K562 (cell line): ENCODE measurements around the gene MINK1. TPM values are rescaled to one million over a fixed set of nuclear protein-coding genes. Genes with fewer than 3 reads are reported as not detected.

Experiments used
- ATAC-seq: fragments of 200-7000 bp; cut with Tn5 transposase; 3 replicates; pipeline ENCODE4 v1.9.1; 2020; ENCODE audit warnings: moderate library complexity
- BruUV-seq: library from RNA; stranded (reverse); fragments of 400-500 nt; replicated peaks from 2 replicates; lab custom pipeline; 2021; lab: Mats Ljungman, UMichigan
- CTCF ChIA-PET: fragments of 300-600 bp; formaldehyde crosslinking; extraction: SDS; loops from one replicate; lab custom pipeline; 2021; ENCODE audit warnings: low intra/inter-chr PET ratio; lab: Yijun Ruan, JAX
- POLR2A ChIA-PET: fragments of 300-600, 350-650 bp; sonication (Branson Sonifier 250); formaldehyde crosslinking; extraction: SDS; loops from one replicate; lab custom pipeline; 2021; ENCODE audit warnings: antibody characterized with exemption, inconsistent platforms; lab: Yijun Ruan, JAX
- DNase-seq, 4 experiments: peaks; one replicate each; pipeline versions ENCODE4 v3.0.0 to v3.0.0-alpha.2; 2011 to 2018; ENCODE audit warnings: low spot score in 3 of 4, mixed read lengths in 3 of 4; ENCODE audit errors: extremely low read depth in 1 of 4
- FAIRE-seq: peaks from 2 replicates; lab custom pipeline; 2011; peaks lifted over from hg19 to GRCh38; lab: Jason Lieb, UNC
- H2AFZ ChIP-seq: 2 replicates; pipeline ENCODE4 v1.6.0; 2011; ENCODE audit warnings: low read depth, low read length, control low read depth, inconsistent platforms
- H3K27ac ChIP-seq: fragments of 200-600 bp; 3 replicates; pipeline ENCODE4 v1.8.0; 2011; ENCODE audit warnings: low read depth, mild to moderate bottlenecking, control low read depth, inconsistent platforms, low read length, moderate library complexity, mixed read lengths; ENCODE audit errors: extremely low read depth
- H3K27me3 ChIP-seq, 2 experiments: fragments of 300-600 bp in 1 of 2; 2 replicates in 1 of 2; 3 replicates in 1 of 2; pipeline versions ENCODE4 v1.6.0 to v1.8.0; 2011; ENCODE audit warnings: inconsistent platforms in 2 of 2, low read length in 2 of 2, mild to moderate bottlenecking in 1 of 2, mixed read lengths in 1 of 2, moderate library complexity in 1 of 2; ENCODE audit not compliant: control insufficient read depth in 2 of 2, insufficient read depth in 2 of 2
- H3K36me3 ChIP-seq: fragments of 300-600 bp; 3 replicates; pipeline ENCODE4 v1.8.0; 2011; ENCODE audit warnings: mild to moderate bottlenecking, low read length, inconsistent platforms; ENCODE audit not compliant: control insufficient read depth, insufficient read depth
- H3K4me1 ChIP-seq, 2 experiments: fragments of 200-600 bp in 1 of 2; replicated peaks in 1 of 2; 2 replicates in 1 of 2; 3 replicates in 1 of 2; pipeline versions ENCODE4 v1.5.1 to v1.8.0; 2011; ENCODE audit warnings: inconsistent platforms in 2 of 2, low read length in 2 of 2, mild to moderate bottlenecking in 1 of 2, mixed read lengths in 1 of 2, moderate library complexity in 1 of 2; ENCODE audit not compliant: control insufficient read depth in 2 of 2, insufficient read depth in 2 of 2
- H3K4me2 ChIP-seq: 2 replicates; pipeline ENCODE4 v1.6.1; 2011; ENCODE audit warnings: low read length, control low read depth, inconsistent platforms, mixed read lengths; ENCODE audit not compliant: insufficient read depth
- H3K4me3 ChIP-seq: fragments of 200-600 bp; sonication (generic), shearing (Covaris generic); 2 replicates; pipeline ENCODE4 v1.5.1; 2016; ENCODE audit warnings: control low read depth, inconsistent platforms
- H3K79me2 ChIP-seq: fragments of 200-600 bp; 3 replicates; pipeline ENCODE4 v1.8.0; 2011; ENCODE audit warnings: low read length, inconsistent platforms; ENCODE audit not compliant: control insufficient read depth, insufficient read depth
- H3K9ac ChIP-seq, 2 experiments: 2 replicates each; pipeline versions ENCODE4 v1.6.0 to v1.6.1; 2011; ENCODE audit warnings: low read depth in 2 of 2, low read length in 2 of 2, control low read depth in 1 of 2, inconsistent platforms in 1 of 2, mild to moderate bottlenecking in 1 of 2, mixed read lengths in 1 of 2; ENCODE audit not compliant: insufficient read depth in 1 of 2
- H3K9me1 ChIP-seq: one replicate; pipeline ENCODE4 v1.6.0; 2011; ENCODE audit warnings: inconsistent platforms, mild to moderate bottlenecking, low read length, moderate library complexity; ENCODE audit not compliant: control insufficient read depth, insufficient read depth
- H3K9me3 ChIP-seq: replicated peaks from 2 replicates; pipeline ENCODE4 v1.5.1; 2011; ENCODE audit warnings: low read depth, low read length, inconsistent platforms; ENCODE audit not compliant: control insufficient read depth, insufficient read depth
- H4K20me1 ChIP-seq: replicated peaks from 2 replicates; pipeline ENCODE4 v1.6.1; 2011; ENCODE audit warnings: low read length, inconsistent platforms, mixed read lengths; ENCODE audit not compliant: control insufficient read depth, insufficient read depth
- CBX8 ChIP-seq: fragments of 200-600 bp; sonication (generic); IDR thresholded peaks from 2 replicates; pipeline ENCODE4 v1.6.1; 2012; ENCODE audit warnings: borderline replicate concordance, mixed run types, low read depth, mild to moderate bottlenecking, moderate library complexity, mixed read lengths, low read length, control low read depth, inconsistent platforms; ENCODE audit not compliant: poor library complexity, severe bottlenecking; ENCODE audit errors: extremely low read depth
- FOS ChIP-seq: IDR thresholded peaks from 3 replicates; pipeline ENCODE4 v1.6.1; 2011; ENCODE audit not compliant: insufficient read length; ENCODE audit errors: extremely low read depth
- NCOR1 ChIP-seq: fragments of 450-650 bp; IDR thresholded peaks from 2 replicates; pipeline ENCODE4 v1.6.1; 2016; ENCODE audit warnings: mild to moderate bottlenecking, moderate library complexity
- NFRKB ChIP-seq: fragments of 450-650 bp; IDR thresholded peaks from 2 replicates; pipeline ENCODE4 v1.6.1; 2016; ENCODE audit warnings: low read depth
- NRF1 ChIP-seq, 2 experiments: fragments of 450-650 bp; IDR thresholded peaks in 1 of 2; conservative IDR thresholded peaks in 1 of 2; 2 replicates each; pipeline ENCODE4 v1.6.1; 2014; ENCODE audit warnings: mild to moderate bottlenecking in 2 of 2
- POLR3G ChIP-seq: IDR thresholded peaks from 2 replicates; pipeline ENCODE4 v1.6.1; 2011; ENCODE audit not compliant: insufficient read length, insufficient replicate concordance; ENCODE audit errors: extremely low read depth
- TAL1 ChIP-seq: fragments of 450-650 bp; IDR thresholded peaks from 2 replicates; pipeline ENCODE4 v1.6.1; 2016; ENCODE audit warnings: mild to moderate bottlenecking
- VEZF1 ChIP-seq: fragments of 200-800 bp; sonication (Bioruptor generic); IDR thresholded peaks from 2 replicates; pipeline ENCODE4 v1.6.1; 2017; ENCODE audit warnings: missing genetic modification characterization, missing compliant biosample characterization
- ZNF253 ChIP-seq: fragments of 250-450 bp; sonication (Bioruptor Pico); conservative IDR thresholded peaks from 2 replicates; pipeline ENCODE4 v1.6.1; 2021; ENCODE audit warnings: mild to moderate bottlenecking
- ZNF507 ChIP-seq: conservative IDR thresholded peaks from 2 replicates; pipeline ENCODE4 v1.6.1; 2017; ENCODE audit warnings: missing genetic modification characterization, missing compliant biosample characterization
- WGBS: fragments of 100-300 bp; shearing (Covaris generic); methylation state at CpG from one replicate; pipeline ENCODE4 v1.1.6; 2016; ENCODE audit warnings: low coverage, mixed read lengths; ENCODE audit not compliant: insufficient coverage; ENCODE audit errors: missing lambda C conversion rate; 5-methylcytosine and 5-hydroxymethylcytosine counted together
- in situ Hi-C: fragments of 300-500 bp; cut with MboI; formaldehyde crosslinking; loops from 4 replicates; pipeline ENCODE4 v1.15.0; 2018; ENCODE audit warnings: inconsistent platforms, mixed read lengths
- intact Hi-C: fragments of 100-400 bp; cut with micrococcal nuclease; formaldehyde crosslinking; loops from 2 replicates; pipeline ENCODE4 v1.14.2; 2022
- polyA plus RNA-seq, 8 experiments: library from polyadenylated mRNA; depleted of rRNA in 4 of 8; stranded (reverse) in 5 of 8; unstranded in 3 of 8; fragments of >200 nt; fragmentation: Nextera tagmentation in 2 of 8; fragmentation: Illumina TruSeq in 1 of 8; extraction: Ambion mirVana in 2 of 8; extraction: Trizol in 1 of 8; gene quantifications; 2 replicates each; pipeline versions ENCODE4 v1.2.1 to v1.2.3, GENCODE V29; 2011 to 2014; ENCODE audit warnings: inconsistent platforms in 1 of 8, missing spikeins in 1 of 8
- total RNA-seq, 7 experiments: library from RNA; depleted of rRNA in 6 of 7; stranded (reverse); fragments of >200 nt in 6 of 7; fragmentation: Illumina TruSeq in 2 of 7; extraction: Trizol in 2 of 7; gene quantifications; 2 replicates each; pipeline versions ENCODE4 v1.2.1 to v1.2.3, GENCODE V29; 2011 to 2021; ENCODE audit warnings: low replicate concordance in 1 of 7
- TF ChIP-seq, protein P1 (sequence below), 2 experiments: fragments of 450-650 bp in 1 of 2; sonication (generic) in 1 of 2; formaldehyde crosslinking in 1 of 2; IDR thresholded peaks in 1 of 2; conservative IDR thresholded peaks in 1 of 2; 2 replicates each; pipeline versions ENCODE4 v1.6.1 to v1.8.1; 2016 to 2023; ENCODE audit warnings: mild to moderate bottlenecking in 2 of 2, moderate library complexity in 2 of 2, inconsistent platforms in 1 of 2, missing genetic modification reagents in 1 of 2
- TF ChIP-seq, protein P2 (sequence below), 2 experiments: fragments of 250-450 bp in 1 of 2; fragments of 450-650 bp in 1 of 2; sonication (Bioruptor Pico) in 1 of 2; IDR thresholded peaks; 2 replicates each; pipeline versions ENCODE4 v1.6.1 to v1.8.0; 2016 to 2021; ENCODE audit warnings: mild to moderate bottlenecking in 2 of 2, moderate library complexity in 2 of 2, missing compliant biosample characterization in 1 of 2, missing genetic modification characterization in 1 of 2

Gene MINK1
- total and polyA plus RNA-seq, 9 of the 15 experiments (the other 6 are each of a cell fraction or from before 2014, with no cell fraction given), result 0.11 to 54.2 (median 14.9) TPM

GRCh38 chr17:4802228-4802627 is 30.9 kb upstream of the MINK1 start, which contains the start of gene C17orf114:
TSS of gene C17orf114 (minus strand) at chr17:4802328.
- in situ Hi-C loops (loop anchor here (5.0 kb wide), 1 partner anchor 80 kb away; no protein-coding TSS in a partner anchor), intact Hi-C loops (no loop called here)
- DNase-seq (no peak), FAIRE-seq (no peak), ATAC-seq (no peak)
- H3K9me1 ChIP-seq, result no peaks in the 10 kb centered on the region
- ChIA-PET CTCF (no interaction called here), POLR2A (no interaction called here)
- no peak within 1 kb of the TSS for H3K4me3 ChIP-seq
- 78% methylated on average over 5 of the region's 9 CpGs for WGBS
- no peaks in the 10 kb centered on the region for H3K27me3 ChIP-seq
- H3K4me1 ChIP-seq, result peaks cover 3 to 9% of the 10 kb centered on the region in 2 experiments; a peak in 3 of 5 replicates
- H3K27ac ChIP-seq, result no peak within 1 kb of the TSS
- no peak for TF ChIP-seq ZNF253 (CRISPR knock-in tag)
- TF ChIP-seq VEZF1, result no peak
- TF ChIP-seq ZNF507, result no peak
- H3K36me3 ChIP-seq, result peaks cover 18% of the 10 kb centered on the region; the same call in 2 of the 3 replicates
- H4K20me1 ChIP-seq, result no peaks in the 10 kb centered on the region
- H3K9ac ChIP-seq, result no peak within 1 kb of the TSS
- no peak within 1 kb of the TSS for H2AFZ ChIP-seq
- BruUV-seq, result no TSS peak
- peaks cover 3% of the 10 kb centered on the region for H3K79me2 ChIP-seq
- no peaks in the 10 kb centered on the region for H3K9me3 ChIP-seq
- no peak within 1 kb of the TSS for H3K4me2 ChIP-seq

DNA sequence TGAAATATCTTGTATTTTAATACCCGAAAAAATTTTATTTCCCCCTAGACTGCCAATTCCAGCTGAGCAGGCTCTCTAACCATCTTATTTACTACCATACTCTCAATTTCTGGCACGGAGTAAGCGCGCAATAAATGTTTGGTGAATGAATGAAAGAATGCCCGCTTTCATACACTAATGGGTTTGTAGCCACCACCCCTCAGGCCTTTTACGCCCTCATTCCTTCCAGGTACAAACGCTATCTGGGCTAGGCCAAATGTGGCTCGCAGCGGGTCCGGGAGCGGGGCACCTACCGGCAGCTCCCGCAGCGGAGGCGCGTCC is 26.7 kb upstream of the MINK1 start:
- peak overlapping the region; percentile 52 for H3K4me3 ChIP-seq
- H3K9me3 ChIP-seq, result no peaks in the 10 kb centered on the region
- no peak for FAIRE-seq
- ChIA-PET CTCF (no interaction called here), POLR2A (interaction anchor here (0.6 kb wide), 3 partner anchors 70 to 304 kb away, joined by 3 to 4 read pairs (median 3); no protein-coding TSS in a partner anchor)
- peak overlapping the region; percentile 79 for H2AFZ ChIP-seq
- H3K27me3 ChIP-seq, result no peaks in the 10 kb centered on the region
- in situ Hi-C loops, result no loop called here
- H3K4me2 ChIP-seq, result peak overlapping the region; percentile 78
- intact Hi-C loops, result no loop called here
- DNase-seq, result no peak
- H4K20me1 ChIP-seq, result no peaks in the 10 kb centered on the region; the same call in 1 of the 2 replicates
- H3K9me1 ChIP-seq, result no peaks in the 10 kb centered on the region
- H3K9ac ChIP-seq, result peak overlapping the region; percentile 56 to 92
- H3K79me2 ChIP-seq, result no peaks in the 10 kb centered on the region
- BruUV-seq, result no TSS peak
- peaks cover 3 to 22% of the 10 kb centered on the region in 2 experiments; a peak in 3 of 5 replicates for H3K4me1 ChIP-seq
- no peak overlapping the region; the same call in 2 of the 3 replicates for H3K27ac ChIP-seq
- ATAC-seq, result no peak
- WGBS, result under 1% methylated on average over 9 of the region's 16 CpGs
- H3K36me3 ChIP-seq, result no peaks in the 10 kb centered on the region
- TF ChIP-seq, protein P1, sequence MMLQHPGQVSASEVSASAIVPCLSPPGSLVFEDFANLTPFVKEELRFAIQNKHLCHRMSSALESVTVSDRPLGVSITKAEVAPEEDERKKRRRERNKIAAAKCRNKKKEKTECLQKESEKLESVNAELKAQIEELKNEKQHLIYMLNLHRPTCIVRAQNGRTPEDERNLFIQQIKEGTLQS (IDR thresholded peaks at IDR 0.05), result no peak
- TF ChIP-seq, protein P1 (CRISPR knock-in tag; conservative IDR thresholded peaks at IDR 0.05), result no peak
- TF ChIP-seq POLR3G (no peak), NRF1 (conservative IDR thresholded peaks at IDR 0.05 in 1 of 2, IDR thresholded peaks at IDR 0.05 in 1 of 2) (no peak), FOS (no peak), NCOR1 (no peak), TAL1 (no peak), CBX8 (no peak), NFRKB (no peak)
- TF ChIP-seq, protein P2, sequence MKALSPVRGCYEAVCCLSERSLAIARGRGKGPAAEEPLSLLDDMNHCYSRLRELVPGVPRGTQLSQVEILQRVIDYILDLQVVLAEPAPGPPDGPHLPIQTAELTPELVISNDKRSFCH (CRISPR knock-in tag; IDR thresholded peaks at IDR 0.05), result no peak
- TF ChIP-seq, protein P2 (tag; IDR thresholded peaks at IDR 0.05), result no peak
